GM18867 (cell line): ENCODE measurements around the gene PRMT9.

ENCODE experiments used
- ATAC-seq: cut with Tn5 transposase; IDR thresholded peaks from one replicate; pipeline ENCODE4 v1.9.1; 2021; ENCODE audit warnings: mild to moderate bottlenecking, moderate library complexity; ENCODE audit not compliant: unreplicated experiment

PRMT9 gene

DNA sequence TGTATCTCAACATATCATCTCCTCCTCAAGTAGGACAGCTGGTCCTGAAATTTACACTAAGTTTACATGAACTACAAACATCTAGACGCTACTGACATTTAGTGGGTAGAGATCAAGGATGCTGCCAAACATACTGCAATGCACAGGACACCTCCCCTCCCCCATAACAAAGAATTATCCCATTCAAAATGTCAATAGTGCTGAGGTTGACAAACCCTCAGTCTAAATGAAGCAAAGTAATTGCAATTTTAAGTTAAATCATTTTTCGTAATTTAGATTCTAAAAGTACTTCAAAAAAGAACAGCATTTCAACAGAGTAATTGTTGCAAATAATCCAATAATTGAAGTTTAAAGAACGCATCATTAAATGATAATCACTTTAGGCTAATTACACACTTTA is 1.2 kb downstream of the PRMT9 start:
- ATAC-seq: no peak

DNA sequence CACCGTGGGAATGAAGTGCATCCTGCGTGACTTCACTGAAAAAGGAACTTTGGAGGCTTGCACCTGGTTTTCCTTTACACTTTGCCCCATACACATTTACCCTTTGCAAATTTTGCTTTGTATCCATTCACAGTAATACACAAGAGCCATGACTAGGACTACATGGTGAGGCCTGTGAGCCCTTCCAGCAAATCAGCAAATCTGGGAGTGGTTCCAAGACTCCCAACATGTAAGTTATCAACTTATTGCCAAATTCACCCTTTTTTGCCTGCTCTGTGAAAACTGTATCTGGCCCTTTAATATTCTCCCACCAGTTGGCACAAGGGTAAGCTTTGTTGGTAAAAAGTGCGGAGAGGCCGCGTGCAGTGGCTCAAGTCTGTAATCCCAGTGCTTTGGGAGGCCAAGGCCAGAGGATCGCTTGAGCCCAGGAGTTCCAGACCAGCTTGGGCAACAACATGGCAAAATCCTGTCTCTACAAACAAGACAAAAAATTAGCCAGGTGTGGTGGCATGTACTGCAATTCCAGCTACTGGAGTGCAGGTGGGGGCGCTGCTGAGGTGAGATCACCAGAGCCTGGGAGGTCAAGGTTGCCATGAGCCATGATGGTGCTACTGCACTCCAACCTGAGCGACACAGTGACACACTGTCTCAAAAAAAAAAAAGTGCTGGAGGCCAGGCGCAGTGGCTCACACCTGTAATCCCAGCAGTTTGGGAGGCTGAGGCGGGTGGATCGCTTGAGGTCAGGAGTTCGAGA is 5.0 kb downstream of the PRMT9 start:
- ATAC-seq: no peak

DNA sequence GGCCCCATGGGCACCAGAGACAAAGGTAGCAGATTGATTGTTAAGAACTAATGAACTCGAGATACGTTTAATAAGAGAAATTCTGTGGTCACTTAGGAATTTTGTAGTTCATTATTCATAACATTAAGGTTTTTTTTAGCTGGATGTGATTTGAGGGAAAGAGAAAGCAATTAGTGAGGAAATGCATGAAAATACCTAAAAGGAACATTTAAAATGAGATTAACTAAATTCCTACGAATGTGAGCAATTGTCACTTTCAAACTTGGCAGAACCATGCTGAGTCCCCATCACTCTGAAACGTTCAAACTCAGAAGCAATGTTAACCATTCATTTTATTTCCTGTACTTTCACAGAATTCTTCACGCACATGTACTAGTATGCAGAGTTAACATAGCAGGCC is 5.9 kb downstream of the PRMT9 start:
- ATAC-seq: no peak

DNA sequence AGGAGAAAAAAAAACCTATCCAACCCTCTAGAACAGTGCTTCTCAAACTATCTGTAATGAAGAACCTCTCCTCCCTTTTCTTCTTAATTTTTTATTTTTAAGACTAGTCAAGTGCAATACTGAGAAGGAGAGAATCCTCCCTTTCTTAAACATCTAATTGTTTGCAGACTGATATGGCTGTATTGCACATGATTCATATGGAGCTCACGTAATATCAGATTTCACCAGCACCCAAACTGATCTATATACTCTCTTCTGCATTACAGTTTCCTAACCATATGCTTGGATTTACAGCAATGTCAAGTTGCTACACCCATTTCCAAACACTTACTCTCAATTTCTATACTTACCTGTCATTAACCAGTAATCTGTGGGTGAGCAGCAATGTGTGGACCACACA is 9.5 kb downstream of the PRMT9 start:
- no peak for ATAC-seq

DNA sequence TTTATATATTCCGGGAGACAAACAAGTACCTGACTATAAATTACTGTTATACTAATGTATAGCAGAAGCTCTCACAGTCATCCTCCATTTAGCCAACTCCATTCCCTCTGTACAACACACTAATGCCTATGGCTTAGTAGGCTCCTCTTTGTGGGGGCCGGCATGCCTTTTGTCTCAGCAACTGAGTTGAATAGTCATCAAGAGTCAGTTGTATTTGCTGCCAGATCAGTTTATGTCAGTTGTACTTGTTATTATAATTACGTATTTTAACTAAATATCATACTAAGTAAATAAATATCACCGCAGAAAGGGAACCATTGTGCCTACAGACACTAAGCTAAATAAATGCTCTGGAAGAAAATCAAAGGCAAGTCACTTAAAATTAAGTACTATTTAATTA is 9.9 kb downstream of the PRMT9 start:
- ATAC-seq: no peak

DNA sequence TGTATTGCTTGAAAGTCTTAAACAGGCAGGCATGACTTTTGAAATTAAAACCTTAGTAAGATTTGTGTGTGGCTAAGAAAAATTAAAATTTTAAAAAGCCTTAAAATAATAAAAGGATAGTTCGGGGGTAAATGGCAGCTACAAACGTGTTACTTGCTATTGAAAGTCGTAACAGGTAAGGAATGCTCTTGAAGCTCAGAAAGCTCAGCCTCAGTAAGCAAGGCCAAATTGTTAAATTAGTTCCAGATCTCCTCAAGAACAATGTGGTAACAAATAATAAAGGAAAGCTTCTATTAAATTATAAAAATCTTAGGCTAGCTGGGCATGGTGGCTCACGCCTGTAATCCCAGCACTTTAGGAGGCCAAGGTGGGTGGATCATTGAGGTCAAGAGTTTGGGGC is 25.5 kb downstream of the PRMT9 start:
- no peak for ATAC-seq

DNA sequence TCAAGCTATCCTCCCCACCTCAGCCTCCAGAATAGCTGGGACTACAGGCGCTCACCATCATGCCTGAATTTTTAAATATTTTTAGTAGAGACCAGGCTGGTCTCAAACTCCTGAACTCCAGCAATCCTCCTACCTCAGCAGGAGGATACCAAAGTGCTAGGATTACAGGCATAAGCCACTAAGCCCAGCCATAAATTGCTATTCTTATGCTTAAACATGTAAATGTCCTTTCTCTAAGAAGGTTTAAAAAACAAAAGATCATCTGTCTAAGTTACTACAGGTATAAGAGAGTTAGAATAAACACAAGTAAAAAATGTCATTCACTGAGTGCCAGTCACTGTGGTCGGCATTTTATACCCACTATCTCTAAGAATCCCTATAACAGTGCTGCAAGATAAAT is 28.3 kb downstream of the PRMT9 start:
- ATAC-seq: no peak

DNA sequence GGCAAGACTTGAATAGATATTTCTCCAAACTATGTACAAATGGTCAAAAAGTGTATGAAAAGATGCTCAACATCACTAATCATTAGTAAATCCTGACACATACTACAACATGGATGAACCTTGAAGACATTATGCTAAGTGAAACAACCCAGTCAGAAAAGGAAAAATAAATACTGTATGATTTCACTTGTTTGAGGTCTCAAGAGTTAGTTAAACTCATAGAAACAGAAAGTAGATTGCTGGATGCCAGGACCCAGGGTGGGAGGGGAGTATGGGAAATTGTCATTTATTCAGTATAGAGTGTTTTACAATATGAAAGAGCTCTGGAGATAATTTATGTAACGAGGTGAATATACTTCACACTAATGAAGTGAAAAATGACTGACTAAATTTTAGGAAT is 32.4 kb downstream of the PRMT9 start:
- ATAC-seq: no peak

DNA sequence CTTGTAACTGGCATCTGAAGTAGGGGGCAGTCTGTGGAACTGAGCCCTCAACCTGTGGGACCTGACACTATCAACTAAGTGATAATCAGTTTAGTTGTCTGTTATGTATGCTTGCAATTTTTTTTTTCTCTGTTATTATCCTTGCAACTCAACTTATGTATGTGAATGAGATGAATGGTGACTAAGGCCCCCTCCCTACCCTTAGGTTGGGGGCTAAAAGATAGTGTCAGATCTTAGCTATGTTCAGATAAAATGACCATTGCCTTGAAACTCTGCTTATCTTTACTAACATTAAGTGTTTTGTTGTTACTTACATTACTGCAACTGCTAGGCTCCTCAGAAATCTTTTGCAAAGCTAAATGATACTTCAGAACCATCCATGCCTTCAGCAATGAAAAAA is 35.3 kb downstream of the PRMT9 start:
- ATAC-seq: no peak

DNA sequence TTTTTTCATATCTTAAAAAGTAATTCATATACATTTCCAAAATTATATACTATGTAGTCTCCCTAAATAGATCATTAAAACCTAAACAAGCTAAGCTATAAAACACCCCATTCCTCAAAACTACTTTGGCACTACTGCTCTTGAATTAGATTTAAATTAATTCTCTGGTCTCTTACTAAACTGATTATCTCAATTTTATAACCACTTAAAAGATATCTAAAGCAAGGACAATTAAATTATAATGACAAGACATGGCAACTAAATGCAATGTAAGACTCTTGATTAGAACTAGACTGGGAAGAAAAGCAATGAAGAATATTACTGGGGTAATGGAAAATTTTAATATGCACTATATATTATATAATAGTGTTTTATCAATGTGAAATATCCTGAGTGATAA is 38.9 kb downstream of the PRMT9 start:
- ATAC-seq: no peak

DNA sequence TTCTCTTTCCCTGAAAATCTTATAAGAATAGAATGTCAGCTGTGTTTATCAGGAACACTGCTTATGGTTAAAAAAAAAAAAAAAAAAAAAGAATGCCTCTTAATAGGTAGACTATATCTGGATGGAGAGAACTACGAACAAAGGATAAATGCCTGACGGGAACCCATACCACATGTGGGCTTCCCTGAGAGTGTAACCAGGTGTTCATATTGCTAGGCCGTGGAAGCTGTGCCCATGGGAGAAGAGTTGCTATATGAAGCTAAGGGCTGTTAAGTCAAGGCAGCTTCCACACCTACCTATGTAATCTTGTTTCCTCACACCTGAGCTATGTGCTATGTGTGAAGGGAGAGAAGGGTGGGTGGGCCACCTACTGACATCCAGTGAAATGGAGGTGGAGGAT is 39.5 kb downstream of the PRMT9 start:
- no peak for ATAC-seq

DNA sequence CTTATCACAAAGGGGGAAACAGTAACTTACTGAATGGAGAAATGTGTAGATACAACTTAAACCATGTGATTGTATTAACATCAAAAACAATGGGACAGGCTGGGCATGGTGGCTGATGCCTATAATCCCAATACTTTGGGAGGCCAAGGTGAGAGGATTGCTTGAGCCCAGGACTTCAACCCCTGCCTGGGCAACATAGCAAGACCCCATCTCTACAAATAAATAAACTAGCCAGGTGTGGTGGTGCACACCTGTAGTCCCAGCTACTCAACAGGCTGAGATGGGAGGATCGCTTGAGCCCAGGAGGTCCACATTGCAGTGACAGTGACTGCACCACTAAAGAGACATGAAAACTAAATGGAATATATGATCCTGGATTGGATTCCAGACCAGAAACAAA is 40.3 kb downstream of the PRMT9 start:
- ATAC-seq: no peak

DNA sequence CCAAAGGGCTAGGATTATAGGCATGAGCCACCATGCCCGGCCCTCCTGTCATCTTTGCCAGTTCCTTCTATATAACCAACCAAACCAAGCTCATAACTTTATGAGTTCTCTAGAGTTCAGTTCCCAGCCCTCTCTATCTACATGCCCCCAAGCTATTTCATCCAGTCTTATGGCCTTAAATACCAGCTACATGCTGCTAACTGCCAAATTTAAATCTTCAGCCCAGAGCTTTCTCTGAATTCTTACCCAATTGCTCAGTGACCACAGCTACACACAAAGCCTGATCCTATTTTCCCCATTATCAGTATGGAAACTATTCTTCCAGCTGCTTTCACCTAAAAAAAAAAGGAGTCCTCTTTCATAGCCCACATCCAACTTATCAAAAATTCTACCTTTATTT is 43.6 kb downstream of the PRMT9 start:
- ATAC-seq: no peak

DNA sequence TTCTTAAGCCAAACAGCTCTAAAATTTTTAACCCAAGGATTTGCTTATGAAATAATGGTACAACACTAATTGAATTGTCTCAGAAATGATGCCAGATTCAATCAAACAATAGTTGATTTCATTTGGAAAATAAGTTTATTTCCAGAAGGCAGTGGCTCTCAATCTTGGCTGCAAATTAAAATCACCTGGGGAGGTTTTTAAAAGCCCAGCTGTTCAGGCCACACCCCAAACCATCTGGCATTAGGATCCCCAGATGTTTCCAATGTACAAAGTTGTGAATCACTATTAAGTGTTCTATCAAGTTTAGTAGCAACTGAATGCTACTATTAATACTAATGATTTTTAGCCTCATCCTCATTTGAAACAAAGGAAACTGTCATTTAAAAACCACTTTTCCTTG is 44.6 kb downstream of the PRMT9 start:
- ATAC-seq: no peak

DNA sequence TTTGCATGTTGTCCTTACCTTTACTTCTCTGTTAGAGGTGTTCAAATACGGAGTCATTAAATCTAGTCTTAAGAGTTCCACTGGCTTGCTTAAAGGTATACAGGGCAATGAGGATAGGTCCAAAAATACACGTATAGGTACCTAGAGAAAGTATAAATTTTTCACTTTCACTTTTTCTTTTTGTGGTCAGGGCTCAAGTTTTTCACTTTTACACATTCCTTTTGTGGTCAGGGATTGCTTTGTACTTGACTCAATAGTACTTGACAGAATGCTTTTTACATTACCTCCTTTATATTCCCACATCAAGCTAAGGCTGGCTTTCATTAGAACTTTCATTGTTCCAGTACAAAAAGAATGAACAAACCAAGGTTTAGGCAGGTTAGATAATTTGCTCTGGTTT is 45.0 kb downstream of the PRMT9 start:
- peak; percentile 48 for ATAC-seq

DNA sequence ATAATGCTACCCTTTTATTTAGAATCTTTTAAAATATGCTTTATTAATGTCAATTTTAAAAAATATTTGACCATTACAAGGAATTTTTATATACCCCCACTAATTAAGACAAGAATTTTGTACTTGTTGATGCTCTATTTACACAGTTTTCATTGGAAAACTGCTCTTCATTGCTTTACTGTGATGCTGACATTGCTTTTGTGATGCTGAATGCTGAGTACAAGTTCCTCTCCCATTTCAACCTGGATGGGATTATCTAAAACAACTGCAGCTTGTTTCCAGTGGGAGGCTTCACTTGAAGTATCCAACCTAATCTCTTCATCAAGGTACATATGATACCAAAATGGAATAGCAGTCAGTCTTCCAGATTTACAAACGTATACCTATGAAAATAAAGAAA is 45.6 kb downstream of the PRMT9 start:
- no peak for ATAC-seq

DNA sequence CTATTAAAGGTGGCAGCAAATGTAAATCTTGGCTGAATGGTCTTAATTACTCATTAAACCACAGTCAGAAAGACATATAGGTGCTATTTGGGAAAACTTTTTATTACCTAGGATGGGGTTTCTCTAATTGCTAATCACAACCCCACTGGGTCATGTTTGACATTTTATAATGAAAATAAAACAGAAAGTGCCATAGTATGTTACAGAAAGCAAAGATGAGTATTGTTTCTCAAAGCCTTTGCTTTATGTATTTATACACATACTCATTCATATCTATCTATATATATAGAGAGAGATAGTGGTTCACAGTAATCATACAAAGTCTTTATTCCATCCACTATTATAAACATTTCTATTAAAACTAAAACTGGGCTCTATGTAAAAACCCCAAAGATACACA is 48.6 kb downstream of the PRMT9 start:
- no peak for ATAC-seq

DNA sequence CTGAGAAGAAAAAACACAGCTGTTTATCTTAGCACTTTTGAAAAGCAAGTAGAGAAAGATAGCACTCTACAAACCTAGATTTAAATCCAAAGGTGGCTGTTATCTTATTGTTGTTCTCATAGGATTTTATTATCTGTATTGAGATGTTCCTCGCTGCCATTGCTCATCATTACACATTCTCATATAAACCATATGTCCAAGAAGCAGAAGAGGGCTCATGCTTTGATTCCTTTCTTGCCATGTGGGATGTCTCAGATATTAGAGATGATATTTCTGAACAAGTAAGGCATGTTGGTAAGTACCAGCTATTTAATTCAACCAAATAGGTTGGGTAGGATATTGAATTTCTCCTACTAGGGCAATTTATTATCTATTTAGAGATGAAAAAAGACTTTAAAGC is 50.3 kb downstream of the PRMT9 start:
- no peak for ATAC-seq

DNA sequence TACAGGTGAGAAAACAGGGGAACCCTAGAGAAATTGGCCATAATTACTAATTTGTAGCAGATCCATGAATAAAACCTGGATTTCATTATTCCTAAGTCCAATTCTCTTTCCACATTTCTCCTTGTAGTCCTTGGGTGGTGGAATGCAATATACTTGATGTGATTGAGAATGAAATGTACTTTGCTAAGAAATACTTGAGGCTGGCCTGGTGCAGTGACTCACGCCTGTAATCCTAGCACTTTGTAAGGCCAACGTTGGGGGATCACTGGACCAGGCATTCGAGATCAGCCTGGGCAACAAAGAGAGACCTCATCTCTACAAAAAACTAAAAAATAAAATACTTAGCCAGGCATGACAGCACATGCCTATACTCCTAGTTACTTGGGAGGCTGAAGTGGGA is 50.9 kb downstream of the PRMT9 start:
- ATAC-seq: no peak

DNA sequence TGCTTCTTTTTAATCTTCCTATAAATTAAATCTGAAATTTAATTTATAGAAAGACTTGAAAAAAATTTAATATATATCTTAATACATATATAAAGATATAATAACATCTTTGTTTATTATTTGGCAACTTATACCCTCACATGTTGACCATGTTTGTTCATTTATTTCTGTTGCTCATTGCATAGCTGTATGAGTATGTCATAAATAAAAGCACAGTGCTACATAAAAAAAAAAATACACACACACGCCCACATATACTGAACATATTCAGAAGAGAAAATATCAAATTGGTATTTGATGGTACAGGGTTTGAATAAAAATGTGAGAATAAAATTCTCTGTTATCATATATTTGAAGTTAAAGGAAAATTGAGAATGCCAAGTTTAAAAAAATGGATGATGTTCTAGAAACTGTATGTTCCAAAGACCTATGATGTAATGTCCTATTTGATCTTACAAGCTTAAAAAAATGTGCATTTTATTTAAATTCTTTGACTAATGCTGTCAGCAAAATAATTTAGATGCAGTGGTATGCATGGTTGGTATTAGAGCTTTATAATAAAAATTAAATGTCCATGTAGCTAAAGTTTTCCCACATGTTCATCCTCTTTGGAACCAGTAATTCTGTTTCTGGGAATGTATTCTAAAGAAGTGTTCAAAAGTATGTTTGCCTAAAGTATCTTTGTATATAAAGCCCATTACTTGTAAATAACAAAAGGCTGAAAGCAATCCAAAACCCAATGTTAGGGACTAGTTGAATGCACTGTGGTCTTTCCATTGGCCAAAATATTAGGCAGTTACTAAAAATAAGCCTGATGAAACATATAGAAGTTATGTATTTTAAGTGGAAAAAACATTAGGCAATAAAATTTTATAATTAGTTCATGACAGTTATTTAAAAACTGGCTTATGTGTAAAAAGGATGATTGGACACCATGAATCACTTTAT is 53.9 kb downstream of the PRMT9 start:
- no peak for ATAC-seq

DNA sequence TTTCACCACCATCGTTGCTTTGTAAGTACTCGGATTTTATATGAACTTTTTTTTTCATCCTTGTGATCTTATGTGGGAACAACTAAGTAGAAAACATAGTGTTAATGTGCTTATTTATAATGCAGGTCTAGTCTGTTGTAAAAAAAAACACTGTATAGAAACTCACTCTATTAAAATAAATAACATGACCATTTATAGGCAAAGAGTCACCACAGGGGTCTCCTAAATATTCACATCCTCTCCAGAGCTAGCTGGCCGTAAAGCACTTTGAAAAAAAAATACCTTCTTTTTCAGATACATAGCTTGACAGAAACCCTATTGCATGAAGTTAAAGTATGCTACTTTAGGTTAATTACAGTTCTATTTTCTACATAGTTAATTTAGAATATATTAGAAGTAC is 55.5 kb downstream of the PRMT9 start:
- no peak for ATAC-seq

DNA sequence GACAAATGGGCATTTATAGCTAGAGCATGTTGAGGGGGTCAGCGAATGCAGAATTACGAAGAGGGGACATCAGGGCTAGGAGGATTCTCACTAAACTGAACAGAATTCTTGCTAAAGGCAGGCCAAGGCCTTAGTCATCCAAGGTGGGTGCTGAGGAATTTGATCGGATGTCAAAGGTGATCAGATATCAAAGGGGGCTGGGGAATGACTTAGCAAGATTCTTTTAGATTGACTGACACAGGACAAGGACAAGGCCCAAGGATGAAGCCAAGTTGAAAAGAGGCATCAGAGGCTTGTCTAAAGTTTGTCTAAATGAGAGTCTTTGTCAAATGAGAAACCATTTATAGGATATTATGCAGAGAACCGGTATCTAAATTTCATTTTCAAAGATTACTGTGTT is 57.1 kb downstream of the PRMT9 start:
- no peak for ATAC-seq
